SH-SY5Y (cell line): Measurements from ENCODE around the gene IFITM1.

Experiments
- GATA2 ChIP-seq: IDR thresholded peaks from 2 replicates; pipeline ENCODE4 v1.6.1; 2011; ENCODE audit warnings: mild to moderate bottlenecking, low read depth, low read length
- GATA3 ChIP-seq: IDR thresholded peaks from 2 replicates; pipeline ENCODE4 v1.6.1; 2011; ENCODE audit warnings: low read depth, mild to moderate bottlenecking, low read length, moderate library complexity

DNA sequence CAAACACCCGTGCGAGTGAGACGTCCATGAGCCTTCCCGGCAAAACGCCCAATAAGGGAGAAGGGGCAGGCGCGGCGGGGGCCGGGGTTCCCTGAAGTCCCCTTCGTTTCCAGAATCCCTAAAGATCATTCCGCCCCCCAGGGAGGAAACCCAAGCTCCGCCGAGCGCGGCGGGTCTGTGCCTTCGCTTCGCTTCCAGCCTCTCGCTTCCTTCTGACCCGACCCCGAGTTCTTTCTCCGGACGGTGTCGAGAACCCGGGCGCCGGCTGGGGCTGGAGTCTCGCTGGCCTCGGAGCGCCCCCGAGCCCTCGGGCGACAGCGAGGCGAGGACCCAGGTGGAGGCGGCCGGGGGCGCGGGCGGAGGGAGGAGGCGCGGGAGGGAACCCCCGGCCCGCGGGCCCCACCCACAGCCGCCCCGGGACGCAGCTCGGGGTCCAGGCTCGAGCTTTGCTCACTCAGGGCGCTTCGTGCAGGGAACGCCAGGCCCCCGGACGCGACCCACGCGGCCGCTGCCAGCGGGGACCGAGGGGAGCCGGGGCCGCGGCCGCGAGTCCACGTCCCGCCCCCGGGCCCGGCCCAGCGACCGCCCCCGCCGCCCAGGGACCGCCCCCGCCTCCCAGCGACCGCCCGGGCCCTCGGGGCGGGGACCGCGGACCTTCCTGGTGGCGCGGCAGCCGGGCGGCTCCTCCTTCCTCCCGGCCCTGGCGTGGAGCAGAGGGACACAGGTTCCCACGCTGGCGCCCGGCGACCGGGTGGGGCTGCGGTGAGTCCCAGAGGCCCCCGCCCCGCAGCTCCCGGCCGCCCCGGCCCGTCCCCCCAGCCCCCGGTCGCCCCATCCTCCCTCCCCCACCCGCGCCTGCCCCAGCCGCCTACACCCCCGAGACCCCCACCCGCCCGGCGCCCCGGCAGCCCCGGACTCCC, 25.1 kb upstream of the IFITM1 start, which contains the start of gene PGGHG:
- TF ChIP-seq GATA2 (no peak), GATA3 (no peak)
